KOPT-K1 (cell line): ENCODE measurements around the gene SH2D6.
"Not testable (repeated sequence)": the region's sequence is repeated elsewhere in the genome, so short reads cannot be mapped to it uniquely, and the experiment has no call there.

Experiments used
- H3K27ac ChIP-seq: fragments of 200-600 bp; sonication (generic); 2 replicates; pipeline ENCODE4 v1.5.1; 2016; ENCODE audit warnings: antibody characterized with exemption, mild to moderate bottlenecking, low read depth, low read length; ENCODE audit not compliant: poor library complexity, severe bottlenecking
- H3K36me3 ChIP-seq: fragments of 200-600 bp; sonication (generic); 2 replicates; pipeline ENCODE4 v1.5.1; 2017; ENCODE audit warnings: antibody characterized with exemption, mild to moderate bottlenecking, low read length, moderate library complexity; ENCODE audit not compliant: insufficient read depth
- H3K9me3 ChIP-seq: fragments of 200-600 bp; sonication (generic); 2 replicates; pipeline ENCODE4 v1.5.1; 2017; ENCODE audit warnings: antibody characterized with exemption, low read length, mild to moderate bottlenecking; ENCODE audit not compliant: insufficient read depth, poor library complexity, severe bottlenecking

SH2D6 gene

GRCh38 chr2:85409845-85410583, 8.5 kb upstream of the SH2D6 start, which contains the start of gene CAPG:
Gene CAPG (minus strand): TSS chr2:85410366. CDS start chr2:85402145, 8,221 bp downstream.
- Histone ChIP-seq H3K36me3 (no peaks in the 10 kb centered on the region), H3K27ac (peak within 1 kb of the TSS; percentile 97)

GRCh38 chr2:85410584-85411404, 7.7 kb upstream of the SH2D6 start:
- peak overlapping the region; percentile 97 for H3K27ac ChIP-seq
- H3K36me3 ChIP-seq = no peaks in the 10 kb centered on the region
- no peaks in the 10 kb centered on the region for H3K9me3 ChIP-seq

More at GRCh38 chr2:85409845-85410583, 8.5 kb upstream of the SH2D6 start, which contains the start of gene CAPG:
- H3K9me3 ChIP-seq = no peaks in the 10 kb centered on the region

GRCh38 chr2:85411405-85411748, 7.1 kb upstream of the SH2D6 start:
- Histone ChIP-seq H3K9me3 (no peaks in the 10 kb centered on the region), H3K36me3 (no peaks in the 10 kb centered on the region), H3K27ac (peak overlapping the region; percentile 97)

GRCh38 chr2:85413592-85414420, 4.7 kb upstream of the SH2D6 start:
- Histone ChIP-seq H3K9me3 (no peaks in the 10 kb centered on the region), H3K27ac (no peak overlapping the region), H3K36me3 (no peaks in the 10 kb centered on the region)

- H3K9me3 ChIP-seq, H3K27ac ChIP-seq: not testable (repeated sequence)
Observed at GRCh38 chr2:85414421-85414759, 4.1 kb upstream of the SH2D6 start.

GRCh38 chr2:85414761-85415553, 3.6 kb upstream of the SH2D6 start:
- Histone ChIP-seq H3K27ac (no peak overlapping the region), H3K9me3 (no peaks in the 10 kb centered on the region), H3K36me3 (no peaks in the 10 kb centered on the region)

More at GRCh38 chr2:85414421-85414759, 4.1 kb upstream of the SH2D6 start:
- H3K36me3 ChIP-seq = not testable (repeated sequence)

GRCh38 chr2:85415980-85416650, 2.4 kb upstream of the SH2D6 start:
- H3K36me3 ChIP-seq = no peaks in the 10 kb centered on the region
- H3K27ac ChIP-seq = no peak overlapping the region
- no peaks in the 10 kb centered on the region for H3K9me3 ChIP-seq

- Histone ChIP-seq H3K36me3 (no peaks in the 10 kb centered on the region), H3K27ac (peak overlapping the region; percentile 93), H3K9me3 (no peaks in the 10 kb centered on the region)
Observed at GRCh38 chr2:85419009-85419675, 628 bp downstream of the SH2D6 start.

- Histone ChIP-seq H3K27ac (peak overlapping the region; percentile 57), H3K36me3 (no peaks in the 10 kb centered on the region)
Observed at GRCh38 chr2:85420536-85421259, 2.2 kb downstream of the SH2D6 start.

GRCh38 chr2:85421260-85422071, 3.0 kb downstream of the SH2D6 start:
- no peaks in the 10 kb centered on the region for H3K36me3 ChIP-seq
- peak overlapping the region; percentile 57 for H3K27ac ChIP-seq
- no peaks in the 10 kb centered on the region for H3K9me3 ChIP-seq

More at GRCh38 chr2:85420536-85421259, 2.2 kb downstream of the SH2D6 start:
- H3K9me3 ChIP-seq = no peaks in the 10 kb centered on the region

GRCh38 chr2:85422072-85422457, 3.6 kb downstream of the SH2D6 start:
- no peak overlapping the region for H3K27ac ChIP-seq

GRCh38 chr2:85423525-85423924, 5.0 kb downstream of the SH2D6 start:
- H3K9me3 ChIP-seq = no peaks in the 10 kb centered on the region
- H3K27ac ChIP-seq = no peak overlapping the region
- no peaks in the 10 kb centered on the region for H3K36me3 ChIP-seq

More at GRCh38 chr2:85422072-85422457, 3.6 kb downstream of the SH2D6 start:
- H3K36me3 ChIP-seq = no peaks in the 10 kb centered on the region
- no peaks in the 10 kb centered on the region for H3K9me3 ChIP-seq
